Measurements from ENCODE around the gene SLC43A2. TPM values are rescaled to one million over a fixed set of nuclear protein-coding genes. Genes with fewer than 3 reads are reported as not detected.

Gene SLC43A2
- total and polyA plus RNA-seq, 8 donors: 0.29 to 15.8 (median 5.2) TPM

- H3K4me3 ChIP-seq: peak overlapping the region; percentile 60 to 79 (median 64)
- WGBS, 5 donors: 4 to 9% (median 6%) methylated on average over 26 to 54 of the region's 54 CpGs
- H3K4me1 ChIP-seq: peaks cover 46 to 79% (median 67%) of the 10 kb centered on the region in 4 donors
- peak overlapping the region; percentile 75 to 98 (median 96) for H3K27ac ChIP-seq
- intact Hi-C loops (cut with DNase I; ENCODE audit: low total_unique reads): no loop called here
- H3K9me3 ChIP-seq: no peaks in the 10 kb centered on the region
- DNase-seq: peak; percentile 44 to 69
- TF ChIP-seq CTCF (IDR thresholded peaks at IDR 0.05): peak in 2 of 7 experiments; percentile 70 to 90
- no peak for TF ChIP-seq EP300 (IDR thresholded peaks at IDR 0.05)
- H3K36me3 ChIP-seq: peaks cover 31 to 35% (median 33%) of the 10 kb centered on the region in 4 donors
- H3K27me3 ChIP-seq: no peaks in the 10 kb centered on the region
Observed at GRCh38 chr17:1648173-1648962, 19.7 kb upstream of the SLC43A2 start.

- no peaks in the 10 kb centered on the region for H3K9me3 ChIP-seq
- H3K4me3 ChIP-seq: peak overlapping the region; percentile 60 to 79 (median 64)
- TF ChIP-seq EP300 (IDR thresholded peaks at IDR 0.05) (no peak), POLR2A (IDR thresholded peaks at IDR 0.05) (no peak), POLR2AphosphoS5 (IDR thresholded peaks at IDR 0.05) (no peak), CTCF (IDR thresholded peaks at IDR 0.05) (no peak)
- intact Hi-C loops (cut with DNase I; ENCODE audit: low total_unique reads): no loop called here
- WGBS, 5 donors: 66 to 80% (median 78%) methylated on average over 9 to 11 of the region's 11 CpGs
- H3K27me3 ChIP-seq: no peaks in the 10 kb centered on the region
- no peak for DNase-seq
- H3K36me3 ChIP-seq: peaks cover 26 to 30% (median 27%) of the 10 kb centered on the region in 4 donors
- peaks cover 47 to 83% (median 69%) of the 10 kb centered on the region in 4 donors for H3K4me1 ChIP-seq
- H3K27ac ChIP-seq: peak overlapping the region in 4 of 5 donors; percentile 83 to 98 (median 96)
Observed at GRCh38 chr17:1647802-1648171, 19.2 kb upstream of the SLC43A2 start.

- Histone ChIP-seq H3K9me3 (no peaks in the 10 kb centered on the region), H3K36me3 (peaks cover 11 to 15% (median 12%) of the 10 kb centered on the region in 4 donors), H3K27ac (peak overlapping the region in 3 of 5 donors; percentile 68 to 82 (median 71)), H3K4me3 (peak overlapping the region in 1 of 4 donors; percentile 60), H3K4me1 (peaks cover 44 to 74% (median 65%) of the 10 kb centered on the region in 4 donors), H3K27me3 (no peaks in the 10 kb centered on the region)
- WGBS, 5 donors: 83 to 96% (median 90%) methylated on average over 11 to 13 of the region's 13 CpGs
- no peak for DNase-seq
- intact Hi-C loops (cut with DNase I; ENCODE audit: low total_unique reads): no loop called here
- TF ChIP-seq EP300 (IDR thresholded peaks at IDR 0.05) (no peak), POLR2AphosphoS5 (IDR thresholded peaks at IDR 0.05) (no peak), POLR2A (IDR thresholded peaks at IDR 0.05) (no peak), CTCF (IDR thresholded peaks at IDR 0.05) (no peak)
Observed at GRCh38 chr17:1646199-1646875, 17.7 kb upstream of the SLC43A2 start.

All from stomach (tissue), 9 donors.